GM18526 (cell line): ENCODE measurements around the gene MBNL2.

Experiments
- POLR2A ChIP-seq: IDR thresholded peaks from 3 replicates; pipeline ENCODE4 v1.6.1; 2011; ENCODE audit not compliant: insufficient read length; ENCODE audit errors: extremely low read depth

The MBNL2 gene

GRCh38 chr13:97199451-97199850 lies 22.7 kb upstream of the MBNL2 start:
- TF ChIP-seq POLR2A, result no peak

DNA sequence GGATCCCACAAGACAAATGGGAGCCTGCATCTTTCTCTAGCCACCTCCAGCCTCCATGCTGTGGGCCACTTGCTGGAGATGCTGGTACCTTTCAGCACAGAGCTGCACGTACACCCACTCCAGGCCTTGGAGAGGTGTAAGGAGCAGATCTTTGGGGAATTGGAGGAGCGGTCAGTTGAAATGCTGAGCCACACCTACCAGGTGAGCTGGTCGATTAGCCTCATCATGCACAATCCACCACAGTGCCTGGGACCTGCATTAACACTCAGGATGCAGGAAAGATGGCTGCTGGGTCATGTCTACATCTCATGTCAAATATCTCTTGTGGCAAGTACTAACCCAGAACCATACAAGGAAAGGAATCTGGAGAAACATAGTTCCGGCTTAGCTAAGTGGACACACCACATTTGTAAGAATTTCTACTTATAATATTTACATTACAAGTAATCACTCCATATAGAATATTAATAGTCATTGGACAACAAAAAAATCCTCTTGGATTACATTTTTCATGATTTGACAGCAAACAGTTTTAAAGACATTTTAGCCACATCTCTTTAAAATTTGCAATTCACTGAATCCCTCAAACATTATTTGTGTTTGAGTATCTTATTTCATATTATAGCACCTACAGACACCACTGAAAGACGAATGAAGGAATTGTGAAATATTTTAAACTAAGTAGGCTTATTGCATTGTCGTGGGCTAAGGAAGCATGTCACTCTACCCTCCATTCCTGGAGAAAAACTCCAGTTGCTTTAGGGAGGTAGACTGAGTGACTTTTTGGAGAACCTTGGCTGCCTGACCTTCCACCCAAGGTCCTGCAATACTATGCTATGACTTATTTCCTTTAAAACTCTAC lies 21.8 kb upstream of the MBNL2 start:
- TF ChIP-seq POLR2A, result no peak

DNA sequence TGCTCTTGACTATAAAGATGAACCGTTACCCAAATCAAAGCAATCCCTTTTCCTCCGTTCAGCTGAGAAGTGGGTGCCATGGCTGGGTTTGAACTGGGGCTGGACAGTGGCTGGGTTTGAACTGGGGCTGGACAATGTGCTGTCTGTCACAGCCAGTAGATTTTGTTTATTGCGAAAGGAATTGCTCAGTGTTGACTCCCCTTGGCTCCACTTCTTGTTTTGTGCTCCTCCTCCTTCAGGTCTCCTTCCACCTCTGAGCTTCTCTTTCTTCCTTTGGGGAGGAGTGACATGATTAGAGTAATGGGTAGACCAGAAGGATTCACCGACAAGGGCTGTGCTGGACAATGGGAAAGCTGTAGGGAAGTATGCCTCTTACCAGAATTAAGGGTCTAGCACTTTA lies 19.4 kb upstream of the MBNL2 start:
- no peak for TF ChIP-seq POLR2A

DNA sequence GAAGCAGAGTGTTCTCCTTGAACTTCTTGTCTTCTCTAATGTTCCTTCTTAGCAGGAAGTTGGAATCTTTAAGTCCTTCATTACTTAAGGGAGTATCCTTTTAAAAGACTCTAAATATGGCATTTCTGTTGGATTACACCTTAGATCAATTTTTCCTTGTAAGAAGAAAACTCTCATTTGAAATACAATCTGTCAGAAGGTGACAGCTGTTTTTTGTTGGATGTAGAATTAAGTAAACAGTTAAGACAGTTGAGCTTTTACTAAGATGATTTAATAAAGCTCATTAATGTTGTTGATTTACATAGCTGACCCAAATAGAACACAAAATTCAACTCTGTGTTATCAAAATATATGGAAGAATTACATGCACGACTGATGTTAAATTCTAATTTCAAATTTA lies 16.7 kb upstream of the MBNL2 start:
- no peak for TF ChIP-seq POLR2A

DNA sequence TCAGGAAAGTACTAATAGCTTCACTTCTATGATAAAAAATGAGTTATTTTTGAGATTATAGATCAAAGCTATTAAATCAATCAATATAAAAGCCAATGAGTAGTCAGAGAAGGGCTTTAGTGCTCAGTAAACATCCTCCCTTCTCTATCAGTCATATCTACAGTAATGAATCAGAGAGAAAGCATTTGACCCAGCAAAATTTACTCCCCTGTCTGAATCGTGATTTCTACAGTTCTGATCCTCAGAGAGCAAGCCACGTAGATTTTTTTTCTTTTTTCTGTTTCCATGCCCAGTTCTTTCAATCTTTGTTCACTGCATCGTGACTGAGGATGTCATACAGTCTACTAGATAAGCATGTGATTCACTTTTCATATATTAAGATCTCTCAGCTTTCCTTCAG lies 16.2 kb upstream of the MBNL2 start:
- TF ChIP-seq POLR2A, result no peak

DNA sequence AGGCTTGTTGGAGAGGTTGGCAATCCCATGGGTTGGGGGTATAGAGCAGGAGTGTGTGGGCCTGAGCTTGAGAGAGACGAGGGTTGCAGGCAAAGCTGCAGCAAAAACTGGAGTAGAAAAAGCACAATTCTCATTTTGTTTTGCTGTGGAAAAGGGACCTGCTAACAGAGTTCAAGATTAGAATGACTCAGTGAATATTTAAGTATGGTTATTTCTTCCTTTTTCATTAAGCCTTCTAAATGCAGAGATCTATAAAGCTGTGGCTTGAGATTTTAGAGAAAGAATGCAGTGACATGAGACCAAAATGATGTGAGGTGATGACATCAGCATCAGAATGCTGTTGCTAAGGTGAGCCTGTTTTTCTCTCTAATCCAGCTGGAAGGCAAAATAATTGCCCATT lies 10.8 kb upstream of the MBNL2 start:
- no peak for TF ChIP-seq POLR2A

GRCh38 chr13:97212004-97212403 lies 10.1 kb upstream of the MBNL2 start:
- TF ChIP-seq POLR2A, result no peak

- TF ChIP-seq POLR2A, result no peak
These were observed 9.5 kb upstream of the MBNL2 start for GRCh38 chr13:97212601-97213040.

DNA sequence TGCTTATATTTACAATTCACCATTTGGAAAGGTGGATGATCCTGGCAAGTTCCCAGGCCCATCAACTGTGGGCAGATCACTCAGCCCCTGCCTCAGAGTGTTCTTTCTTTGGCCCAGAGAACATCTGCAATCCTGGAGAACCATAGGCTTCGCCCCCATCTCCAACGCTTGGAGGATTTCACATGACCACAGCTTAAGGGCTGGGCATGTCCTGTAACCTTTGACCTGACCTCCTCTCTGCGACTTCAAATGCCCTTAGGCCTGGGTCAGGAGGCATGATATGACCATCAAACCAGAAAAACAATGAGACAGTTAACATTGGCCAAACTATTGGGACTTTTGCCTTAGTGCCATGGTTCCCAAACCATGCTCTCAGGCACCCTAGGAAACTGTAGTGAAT lies 7.2 kb upstream of the MBNL2 start:
- no peak for TF ChIP-seq POLR2A

GRCh38 chr13:97215325-97215724 lies 6.8 kb upstream of the MBNL2 start:
- no peak for TF ChIP-seq POLR2A

- no peak for TF ChIP-seq POLR2A
These were observed 2.9 kb upstream of the MBNL2 start for GRCh38 chr13:97219226-97219625.

DNA sequence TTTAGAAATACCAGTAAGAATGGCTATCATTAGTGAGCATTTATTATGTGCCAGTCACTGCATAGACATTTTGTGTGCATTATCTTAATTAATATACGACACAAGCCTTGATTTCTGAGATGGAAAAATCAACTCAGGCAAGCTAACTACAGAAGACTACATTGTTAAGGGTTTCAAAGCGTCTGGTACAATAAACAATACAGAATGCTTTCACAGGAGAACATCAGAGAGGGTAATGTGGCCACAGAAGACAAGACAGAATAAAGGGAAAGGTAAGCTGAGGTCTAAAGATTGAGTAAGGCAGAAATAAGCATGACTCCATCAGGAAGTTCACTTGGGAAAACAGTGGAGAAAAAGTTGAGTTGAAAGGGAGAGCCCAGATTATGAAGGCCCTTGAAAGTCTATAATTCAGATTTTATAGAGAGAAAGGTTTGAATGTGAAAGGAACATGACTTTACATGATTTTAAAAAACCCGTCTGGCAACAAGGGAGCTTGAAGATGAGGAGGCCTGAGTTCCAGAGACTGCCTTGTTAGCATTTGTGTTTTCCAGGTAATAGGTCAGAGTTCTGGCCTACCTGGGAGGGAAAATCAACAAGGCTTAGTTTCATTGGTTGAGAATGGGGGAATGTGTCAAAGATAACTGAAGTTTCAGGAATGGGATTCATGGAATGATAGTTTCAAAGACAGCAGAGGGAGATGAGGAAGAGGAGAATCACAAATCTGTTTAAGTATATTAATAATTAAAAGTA lies 1.8 kb upstream of the MBNL2 start:
- TF ChIP-seq POLR2A, result no peak

DNA sequence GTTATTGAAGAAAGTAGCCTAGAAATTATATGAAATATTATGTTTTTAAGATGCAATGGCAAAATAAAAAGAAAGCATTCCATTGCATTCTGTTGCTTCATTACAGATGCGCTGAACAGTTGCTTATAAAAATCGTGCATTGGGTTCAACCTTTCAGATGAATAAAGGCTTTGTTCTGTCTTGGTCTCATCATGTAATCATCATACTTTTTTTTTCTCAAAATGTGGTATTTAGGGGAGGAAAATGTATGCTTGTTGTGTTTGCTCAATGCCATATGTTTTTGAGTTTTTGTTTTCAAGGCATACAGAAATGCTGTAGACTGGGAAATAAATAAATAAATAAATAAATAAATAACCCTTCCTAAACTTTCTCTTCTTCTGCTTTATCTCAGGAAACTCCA lies 1.1 kb upstream of the MBNL2 start:
- TF ChIP-seq POLR2A, result no peak

GRCh38 chr13:97221466-97221865 lies 667 bp upstream of the MBNL2 start:
- no peak for TF ChIP-seq POLR2A

GRCh38 chr13:97223037-97223710 lies 1.0 kb downstream of the MBNL2 start:
- TF ChIP-seq POLR2A, result no peak
